Measurements from ENCODE around the gene RPTOR.
"Not testable (repeated sequence)": the region's sequence is repeated elsewhere in the genome, so short reads cannot be mapped to it uniquely, and the experiment has no call there.

Gene RPTOR

DNA sequence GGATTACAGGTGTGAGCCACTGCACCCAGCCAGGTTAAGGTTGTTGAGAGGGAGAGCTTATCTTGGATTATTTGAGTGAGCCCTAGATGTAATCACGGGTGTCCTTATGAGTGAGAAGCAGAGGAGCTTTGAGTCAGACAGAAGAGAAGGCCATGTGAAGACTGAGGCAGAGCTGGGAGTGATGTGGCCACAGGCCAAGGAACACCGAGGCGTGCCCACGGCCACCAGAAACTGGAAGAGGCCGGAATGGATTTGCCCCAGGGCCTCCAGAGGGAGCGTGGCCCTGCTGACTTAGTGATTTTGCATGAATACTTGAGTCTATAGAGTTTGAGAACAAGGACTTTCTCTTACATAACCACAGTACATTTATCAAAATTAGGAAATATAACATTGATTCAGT, 137.7 kb downstream of the RPTOR start:
- DNase-seq (ENCODE audit: extremely low read depth in 1 of 2, low read depth in 1 of 2): no peak

DNA sequence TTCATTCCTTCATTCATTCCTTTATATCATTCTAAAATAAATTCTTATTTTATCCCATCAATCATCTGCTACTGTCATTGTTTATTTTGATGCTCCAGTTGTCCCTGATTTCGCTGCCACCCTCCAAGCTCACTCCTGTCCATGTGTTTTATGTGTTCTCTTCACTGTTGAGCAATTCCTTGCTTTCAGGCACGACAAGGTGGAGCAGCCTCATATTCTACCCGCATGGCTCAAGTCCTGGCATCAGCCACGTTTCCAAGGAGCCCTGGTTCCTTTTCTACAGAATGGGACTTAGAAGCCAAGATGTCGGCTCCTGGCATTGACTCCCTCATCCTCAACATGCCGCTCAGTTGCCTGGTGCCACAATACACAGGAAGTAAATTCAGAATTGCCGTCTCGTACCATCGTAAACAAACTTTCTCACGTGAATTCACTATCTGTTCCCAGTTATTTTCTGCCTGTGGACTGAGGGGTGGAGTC, 139.0 kb downstream of the RPTOR start:
- no peak for DNase-seq (ENCODE audit: extremely low read depth in 1 of 2, low read depth in 1 of 2)

DNA sequence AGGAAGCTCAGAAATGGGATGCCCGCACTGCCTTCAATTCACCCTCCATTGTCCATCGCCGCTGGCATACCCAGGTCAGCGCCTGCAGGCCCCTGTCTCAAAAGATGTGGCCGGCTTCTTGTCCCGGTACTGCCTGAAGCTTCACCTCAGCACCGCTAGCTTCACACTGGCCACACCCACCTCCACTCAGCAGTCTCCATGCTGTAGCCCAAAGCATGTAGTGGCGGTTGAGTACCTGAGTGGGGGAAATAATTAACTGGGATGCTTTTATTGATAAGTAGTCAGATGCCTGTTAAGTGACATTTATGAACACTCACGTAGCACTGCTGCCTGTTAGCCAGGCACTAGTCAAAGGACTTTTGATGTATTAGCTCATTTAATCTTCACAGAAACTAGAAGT, 143.2 kb downstream of the RPTOR start:
- no peak for DNase-seq (ENCODE audit: extremely low read depth in 1 of 2, low read depth in 1 of 2)

DNA sequence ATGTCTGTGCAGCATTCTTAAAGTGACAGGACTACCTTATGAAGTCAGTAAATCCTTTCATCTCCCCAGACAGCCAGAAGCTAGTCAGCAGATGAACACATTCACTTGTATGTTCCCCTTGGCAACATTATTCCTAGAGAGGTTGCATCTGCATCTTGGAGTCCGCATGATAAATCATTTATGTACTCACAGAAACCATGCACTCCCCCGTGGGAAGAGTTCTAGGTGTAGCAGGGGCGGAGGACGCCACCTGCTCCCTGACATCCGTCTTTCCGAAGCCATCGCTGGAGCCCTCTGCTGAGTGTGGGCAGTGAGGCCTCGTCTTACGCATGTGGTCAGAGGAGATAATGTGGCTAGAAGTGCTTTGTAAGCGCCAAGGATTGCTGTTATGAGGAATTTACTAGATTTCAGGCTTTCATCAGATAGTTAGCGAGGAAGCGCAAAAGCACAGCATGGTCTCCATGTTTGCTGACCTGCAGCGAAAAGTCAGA, 144.5 kb downstream of the RPTOR start:
- no peak for DNase-seq (ENCODE audit: extremely low read depth in 1 of 2, low read depth in 1 of 2)

DNA sequence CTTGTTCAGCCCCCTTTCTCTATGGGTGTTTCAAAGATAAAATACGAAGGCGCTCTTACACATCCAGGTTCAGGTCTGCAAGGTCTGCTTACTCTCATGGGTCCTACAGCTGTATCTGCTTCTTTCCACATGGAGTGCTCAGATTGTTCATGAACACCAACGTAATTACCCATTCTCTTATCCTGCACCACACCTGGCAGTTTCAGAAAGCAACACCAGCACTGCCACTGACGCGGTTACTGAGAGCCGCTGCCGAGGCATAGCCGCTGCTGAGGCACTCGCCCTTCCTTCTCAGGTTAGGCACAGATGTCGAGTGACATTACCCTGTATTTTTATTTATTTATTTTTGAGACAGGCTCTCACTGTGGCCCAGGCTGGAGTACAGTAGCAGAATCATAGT, 147.1 kb downstream of the RPTOR start:
- no peak for DNase-seq (ENCODE audit: extremely low read depth in 1 of 2, low read depth in 1 of 2)

DNA sequence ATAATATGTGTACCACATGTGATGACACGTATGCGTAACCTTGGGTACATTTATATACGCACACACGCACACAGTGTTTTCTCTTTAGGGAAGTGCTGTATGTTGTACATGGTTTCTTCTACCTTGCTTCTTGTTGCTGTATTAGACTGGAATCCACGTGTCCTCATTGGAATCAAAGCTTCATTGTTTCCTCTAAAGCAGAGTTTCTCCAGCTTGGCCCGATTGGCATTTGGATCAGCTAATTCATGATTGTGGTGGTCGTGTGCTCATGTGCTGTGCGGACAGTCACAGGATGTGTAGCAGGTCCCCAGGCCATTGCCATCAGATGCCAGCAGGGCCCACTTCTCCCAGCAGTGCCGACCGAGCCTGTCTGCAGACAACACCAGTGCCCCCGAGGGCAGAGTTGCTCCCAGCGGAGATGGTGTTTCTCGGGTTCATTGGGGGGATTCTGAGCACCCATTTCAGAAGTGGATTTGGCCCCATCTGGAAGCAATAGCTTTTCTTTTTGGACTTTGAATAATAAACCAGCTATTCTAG, 148.4 kb downstream of the RPTOR start:
- DNase-seq (ENCODE audit: extremely low read depth in 1 of 2, low read depth in 1 of 2): no peak

DNA sequence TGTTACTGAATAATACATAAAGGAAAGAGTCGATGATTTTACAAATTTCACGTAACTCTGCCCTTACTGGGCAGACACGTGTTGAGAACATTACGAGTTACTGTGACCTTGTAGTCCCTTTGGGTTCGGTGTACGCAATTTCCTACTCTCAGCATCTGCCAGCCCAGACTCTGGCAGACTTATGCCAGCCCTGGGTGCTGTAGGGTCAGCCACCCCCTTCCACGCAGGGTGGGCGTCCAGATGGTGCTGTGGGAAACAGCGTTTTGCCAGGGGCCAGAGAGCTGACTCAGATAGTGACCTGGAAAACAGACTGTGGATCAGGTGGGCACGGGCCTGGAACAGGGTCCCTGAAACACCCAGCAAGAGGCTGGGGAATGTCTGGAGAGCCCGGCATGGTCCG, 148.9 kb downstream of the RPTOR start:
- DNase-seq (ENCODE audit: extremely low read depth in 1 of 2, low read depth in 1 of 2): no peak

DNA sequence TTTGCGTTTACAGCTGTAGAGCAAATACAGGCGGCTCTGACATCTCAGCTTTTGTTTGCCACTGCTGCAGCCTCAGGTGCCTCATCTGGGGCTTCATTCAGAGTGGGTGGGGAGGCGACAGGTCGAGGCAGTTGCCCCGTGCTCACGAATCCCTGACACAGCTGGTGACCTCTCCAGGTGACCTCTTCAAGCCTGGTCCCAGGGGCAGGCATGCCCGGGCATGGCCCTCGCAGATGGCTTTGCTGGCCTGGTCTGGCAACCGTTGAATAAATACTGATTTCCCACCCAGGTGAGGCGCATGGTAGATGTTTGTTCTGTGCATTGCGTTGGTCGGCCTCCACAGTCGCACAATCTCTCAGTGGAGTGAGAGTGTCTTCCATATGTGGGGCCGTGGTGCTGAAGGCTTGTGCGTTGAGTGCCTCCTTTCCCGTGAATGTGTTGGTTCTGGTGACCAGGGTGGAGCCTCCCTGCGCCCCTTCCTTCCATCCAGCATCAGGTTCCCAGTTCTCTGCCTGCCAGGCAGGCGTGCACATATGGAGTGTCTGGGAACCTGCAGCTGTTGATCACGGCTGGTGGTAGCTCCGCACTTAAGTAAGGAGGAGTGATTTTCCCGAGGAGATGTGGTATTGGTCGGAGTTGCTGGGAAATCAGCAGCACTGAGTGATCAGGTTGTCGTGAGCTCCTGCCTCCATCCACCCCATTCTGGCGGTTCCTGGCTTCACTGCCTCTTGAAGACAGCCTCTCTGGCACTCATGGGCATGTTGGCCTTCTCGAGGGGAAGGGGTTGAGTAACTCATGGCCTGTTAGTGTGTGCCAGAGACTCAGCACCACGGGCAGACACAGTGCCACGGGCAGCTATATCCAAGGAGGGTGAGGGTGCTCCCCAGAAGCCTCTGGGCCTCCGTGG, 149.7 kb downstream of the RPTOR start:
- DNase-seq (ENCODE audit: extremely low read depth in 1 of 2, low read depth in 1 of 2): no peak

DNA sequence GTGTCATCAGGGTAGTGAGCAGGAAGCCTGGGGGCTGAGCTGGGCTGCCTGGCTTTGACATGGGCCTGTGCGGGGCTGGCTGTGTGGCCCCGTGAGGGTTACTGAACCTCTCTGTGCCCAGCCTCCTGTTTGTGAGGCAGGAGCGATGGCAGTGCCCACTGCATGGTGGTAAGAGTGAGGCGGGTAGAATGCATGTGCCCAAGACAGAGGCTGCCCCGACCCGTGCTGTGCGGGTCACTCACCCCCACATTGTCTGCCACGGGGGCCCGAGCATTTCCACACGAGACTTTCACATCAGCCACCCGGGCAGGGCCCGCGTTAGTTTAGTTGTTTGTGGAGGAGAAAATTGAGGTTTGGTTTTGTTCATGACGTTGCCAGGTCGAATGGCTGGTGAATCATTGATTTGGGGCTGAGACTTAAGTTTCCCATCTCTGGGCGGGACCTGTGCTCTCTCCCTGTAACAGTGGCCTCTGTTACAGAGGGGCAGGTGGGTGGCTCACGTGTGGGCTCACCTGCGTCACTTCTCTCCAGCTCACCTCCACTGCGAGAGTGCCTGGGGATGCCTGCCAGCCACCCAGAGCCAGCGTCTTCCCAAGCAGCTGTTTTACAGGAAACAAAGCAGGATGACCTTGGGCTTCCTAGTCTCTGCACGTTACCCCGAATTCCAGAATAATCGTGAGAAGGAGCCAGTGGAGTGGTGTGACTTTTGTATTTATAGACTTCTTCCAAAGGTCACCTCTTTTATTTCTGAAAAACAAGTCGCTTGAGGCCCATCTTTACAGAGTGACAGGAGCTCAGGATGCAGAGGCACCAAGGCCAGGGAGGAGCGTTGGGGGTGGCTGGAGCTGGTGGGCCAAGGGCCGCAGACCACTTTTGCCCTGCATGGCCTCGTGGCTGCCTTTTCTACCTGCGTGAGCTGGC, 150.6 kb downstream of the RPTOR start:
- DNase-seq (ENCODE audit: extremely low read depth in 1 of 2, low read depth in 1 of 2): no peak

DNA sequence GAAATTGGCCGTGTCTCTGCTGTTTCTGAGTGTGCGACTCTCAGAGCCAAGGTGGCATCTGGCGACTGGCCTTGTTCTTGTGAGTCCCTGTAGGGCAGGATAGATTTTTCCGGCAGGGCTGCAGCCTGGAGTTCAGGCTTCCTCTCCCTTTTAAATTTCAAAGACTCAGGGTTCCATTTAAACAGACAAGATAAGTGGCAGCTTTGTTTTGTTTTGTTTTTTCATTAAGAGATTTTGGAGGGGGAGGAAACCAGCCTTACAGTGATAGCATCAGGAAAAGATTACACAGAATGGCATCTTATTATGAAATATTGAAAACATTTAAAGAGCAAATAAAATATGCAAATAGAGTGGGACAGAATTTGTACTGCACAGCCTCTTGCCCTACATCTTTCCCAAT, 151.3 kb downstream of the RPTOR start:
- no peak for DNase-seq (ENCODE audit: extremely low read depth in 1 of 2, low read depth in 1 of 2)

DNA sequence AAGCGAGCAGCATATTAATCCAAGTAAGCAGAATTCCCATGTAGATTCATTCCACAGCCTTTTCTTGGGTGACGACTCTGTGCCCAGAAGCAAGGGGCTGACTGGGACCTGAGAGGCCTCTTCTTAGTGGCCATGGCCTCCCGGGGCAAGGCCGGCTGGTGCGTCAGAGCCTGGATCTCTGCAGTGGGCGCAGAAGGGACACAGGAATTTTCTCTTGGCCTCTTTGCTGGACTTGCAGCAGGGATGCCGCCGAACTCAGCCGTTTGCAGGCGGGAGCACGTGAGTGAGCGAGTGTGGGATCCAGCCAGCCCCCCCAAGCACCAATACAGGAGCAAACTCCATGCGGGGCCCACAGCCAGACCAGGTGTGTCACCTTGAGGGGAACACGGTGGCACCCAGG, 151.8 kb downstream of the RPTOR start:
- no peak for DNase-seq (ENCODE audit: extremely low read depth in 1 of 2, low read depth in 1 of 2)

DNA sequence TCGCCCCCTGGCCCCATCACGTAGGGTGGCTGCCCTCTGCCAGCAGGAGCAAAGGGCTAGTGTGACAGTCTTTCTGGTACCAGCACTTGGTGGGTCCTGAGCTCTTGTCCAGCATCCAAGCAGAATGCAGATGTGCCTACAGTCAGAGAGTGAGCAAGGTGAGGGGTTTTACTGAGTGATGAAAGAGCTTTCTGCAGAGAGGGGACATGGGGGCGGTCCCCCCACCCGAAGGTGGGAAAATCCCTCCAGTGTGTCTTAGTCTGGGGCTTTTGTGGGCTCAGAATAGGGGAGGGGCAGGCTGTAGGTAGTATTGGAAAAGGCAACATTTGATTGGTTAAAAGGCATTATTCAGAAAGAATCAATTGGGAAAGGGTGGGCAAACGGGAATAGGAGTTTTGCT, 152.3 kb downstream of the RPTOR start:
- no peak for DNase-seq (ENCODE audit: extremely low read depth in 1 of 2, low read depth in 1 of 2)

DNA sequence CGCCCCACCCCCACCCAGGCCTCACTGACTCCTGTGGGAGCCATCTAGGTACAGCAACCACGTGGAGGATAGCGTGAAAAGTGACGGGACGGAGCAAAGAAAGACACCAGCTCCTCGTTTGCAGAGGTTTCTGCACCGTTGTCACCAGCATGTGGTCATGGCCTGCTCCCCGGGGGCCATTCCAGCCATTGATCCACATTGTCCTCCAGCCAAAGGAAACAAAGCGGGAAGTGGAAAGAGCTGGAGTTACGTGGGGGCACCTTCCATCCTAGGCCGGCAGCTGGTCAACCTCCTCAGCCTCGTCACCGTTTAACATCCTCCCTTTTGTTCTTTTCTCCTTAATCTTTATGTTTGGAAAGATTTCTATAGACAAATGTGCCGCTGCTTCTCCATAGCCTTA, 153.7 kb downstream of the RPTOR start:
- DNase-seq (ENCODE audit: extremely low read depth in 1 of 2, low read depth in 1 of 2): no peak

DNA sequence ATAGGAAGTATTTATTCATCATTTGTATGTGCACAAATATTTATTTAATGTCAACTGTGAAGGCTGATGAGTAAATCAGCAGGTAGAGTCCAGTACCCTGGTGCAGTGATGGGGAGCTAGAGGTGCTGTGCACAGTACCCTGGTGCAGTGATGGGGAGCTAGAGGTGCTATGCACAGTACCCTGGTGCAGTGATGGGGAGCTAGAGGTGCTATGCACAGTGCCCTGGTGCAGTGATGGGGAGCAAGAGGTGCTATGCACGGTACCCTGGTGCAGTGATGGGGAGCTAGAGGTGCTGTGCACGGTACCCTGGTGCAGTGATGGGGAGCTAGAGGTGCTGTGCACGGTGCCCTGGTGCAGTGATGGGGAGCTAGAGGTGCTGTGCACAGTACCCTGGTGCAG, 154.6 kb downstream of the RPTOR start:
- not testable (repeated sequence) for DNase-seq (ENCODE audit: extremely low read depth in 1 of 2, low read depth in 1 of 2)

DNA sequence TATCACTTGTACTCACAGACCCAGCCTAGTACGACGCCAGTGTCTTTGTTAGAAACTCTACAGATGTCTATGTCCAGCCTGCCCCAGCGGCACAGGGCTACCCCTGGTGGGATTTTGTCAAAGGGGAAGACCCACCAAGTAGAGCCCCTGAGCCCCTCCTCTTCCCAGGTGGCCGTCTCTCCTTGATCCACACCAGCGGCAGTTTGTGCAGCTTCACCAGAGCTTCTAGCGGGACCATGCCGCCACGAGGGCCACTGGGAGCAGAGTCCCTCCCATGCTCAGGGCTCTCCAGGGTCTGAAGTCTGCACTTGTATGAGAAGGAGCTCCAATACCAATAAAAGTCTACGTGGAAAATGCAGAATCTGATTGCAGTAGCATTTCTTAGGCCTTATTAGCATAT, 157.1 kb downstream of the RPTOR start:
- no peak for DNase-seq (ENCODE audit: extremely low read depth in 1 of 2, low read depth in 1 of 2)

DNA sequence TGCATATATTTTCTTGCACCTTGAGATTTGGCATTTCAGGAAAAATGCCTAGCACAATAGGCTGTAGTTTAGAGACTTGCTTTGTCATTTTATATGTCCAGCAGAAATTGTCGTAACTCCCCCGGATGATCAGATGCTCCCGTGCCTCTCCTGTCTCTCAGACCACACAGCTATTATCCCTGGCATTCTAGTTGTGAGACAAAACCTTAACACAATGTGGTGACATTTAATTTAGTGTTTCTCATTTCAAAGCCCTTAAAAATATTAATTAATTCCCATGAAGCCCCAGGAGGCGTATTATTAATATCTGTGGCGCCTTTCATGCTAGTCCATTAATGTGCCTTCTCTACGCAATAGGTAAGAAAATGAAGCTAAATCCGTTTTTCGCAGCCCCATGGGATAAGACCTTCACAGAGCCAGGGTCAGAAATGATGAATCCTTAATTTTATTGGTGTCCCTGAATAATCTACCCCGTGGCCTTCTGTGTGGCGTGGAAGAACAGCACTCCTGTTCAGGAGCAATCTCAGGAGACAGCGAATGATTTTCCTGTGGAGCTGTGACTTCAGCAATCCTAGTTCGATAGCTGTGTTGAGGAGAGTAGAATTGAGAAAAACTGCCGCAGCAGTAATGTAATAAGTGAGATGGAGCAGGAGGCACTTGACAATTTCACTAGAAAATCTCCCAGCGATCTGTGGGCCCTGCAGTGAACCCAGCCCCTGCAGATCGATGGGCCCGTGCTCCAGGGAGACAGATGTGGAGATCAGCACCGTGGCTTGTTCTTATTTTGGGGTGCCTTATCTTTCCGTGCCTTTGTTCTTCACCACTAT, 157.9 kb downstream of the RPTOR start:
- DNase-seq (ENCODE audit: extremely low read depth in 1 of 2, low read depth in 1 of 2): no peak

DNA sequence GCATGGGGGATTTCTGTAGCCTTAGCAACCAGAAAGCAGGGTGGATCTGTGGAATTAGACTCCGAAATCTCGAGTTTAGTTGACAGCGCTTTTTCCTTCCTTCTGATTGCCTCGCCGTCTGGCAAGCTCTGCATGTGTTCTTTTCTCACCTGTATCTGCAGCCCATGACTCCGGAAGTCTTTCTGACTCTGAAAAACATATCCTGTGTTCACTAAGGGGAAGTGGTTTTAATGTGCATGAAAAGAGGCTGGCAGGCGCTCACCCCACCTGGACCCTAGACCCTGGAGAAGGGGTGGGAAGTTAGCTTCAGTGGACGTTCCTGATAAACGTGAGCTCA, 158.5 kb downstream of the RPTOR start:
- no peak for DNase-seq (ENCODE audit: extremely low read depth in 1 of 2, low read depth in 1 of 2)

DNA sequence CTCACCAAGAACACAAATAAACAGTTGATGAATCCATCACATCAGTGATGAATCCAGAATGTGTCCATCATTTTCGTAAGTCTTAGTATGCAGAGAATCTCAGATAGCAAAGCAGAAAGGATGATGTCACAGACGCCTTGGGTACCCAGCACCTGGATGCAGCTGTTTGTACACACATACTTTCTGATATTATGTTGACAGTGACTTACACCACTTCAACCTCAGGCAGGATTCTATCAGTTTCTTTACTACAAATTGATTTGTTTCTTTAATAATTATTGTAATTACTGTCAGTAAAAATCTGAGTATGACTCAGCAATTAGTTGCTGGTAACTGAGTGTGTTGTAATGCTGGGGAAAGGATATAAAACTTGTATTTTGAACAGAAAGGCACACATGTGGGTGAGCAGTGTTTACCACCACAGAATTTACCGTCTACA, 159.8 kb downstream of the RPTOR start:
- no peak for DNase-seq (ENCODE audit: extremely low read depth in 1 of 2, low read depth in 1 of 2)

DNA sequence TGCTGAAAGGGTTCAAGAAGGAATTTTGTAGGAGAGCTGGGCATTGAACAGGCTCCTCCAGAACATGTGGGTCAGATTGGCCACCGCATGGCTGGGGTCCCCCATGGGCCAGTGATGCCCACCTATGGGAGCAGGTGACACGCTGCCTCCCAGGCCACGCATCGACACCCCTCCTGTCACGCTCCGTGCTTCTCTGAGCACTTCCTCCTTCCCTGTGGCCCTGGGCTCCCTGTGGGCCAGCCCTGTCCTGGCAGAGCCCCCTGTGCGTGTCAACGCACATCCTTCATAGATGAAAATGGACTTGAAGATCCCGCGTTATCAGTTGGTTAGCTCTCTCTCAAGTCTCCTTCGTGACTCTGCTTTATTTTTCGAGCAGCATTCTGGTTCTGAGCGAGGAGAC, 160.3 kb downstream of the RPTOR start:
- no peak for DNase-seq (ENCODE audit: extremely low read depth in 1 of 2, low read depth in 1 of 2)

DNA sequence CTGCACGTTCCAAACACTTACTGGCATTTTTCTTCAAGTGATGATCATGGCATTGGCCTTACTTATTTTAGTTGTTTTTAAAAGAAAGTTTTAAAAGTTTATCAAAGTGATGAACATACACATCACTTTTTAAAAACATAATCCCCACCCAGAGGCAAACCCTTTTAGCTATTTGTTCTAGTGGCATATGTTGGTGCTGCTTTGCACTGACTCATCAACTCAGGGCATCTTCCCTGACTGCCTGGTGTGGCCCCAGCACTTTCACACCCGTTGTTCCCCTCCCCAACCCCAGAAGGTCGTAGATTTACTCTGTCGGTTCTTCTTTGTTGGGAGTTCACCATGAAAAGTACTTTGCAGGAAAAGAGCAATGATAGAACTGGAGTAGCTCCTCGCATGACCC, 161.3 kb downstream of the RPTOR start:
- no peak for DNase-seq (ENCODE audit: extremely low read depth in 1 of 2, low read depth in 1 of 2)

DNA sequence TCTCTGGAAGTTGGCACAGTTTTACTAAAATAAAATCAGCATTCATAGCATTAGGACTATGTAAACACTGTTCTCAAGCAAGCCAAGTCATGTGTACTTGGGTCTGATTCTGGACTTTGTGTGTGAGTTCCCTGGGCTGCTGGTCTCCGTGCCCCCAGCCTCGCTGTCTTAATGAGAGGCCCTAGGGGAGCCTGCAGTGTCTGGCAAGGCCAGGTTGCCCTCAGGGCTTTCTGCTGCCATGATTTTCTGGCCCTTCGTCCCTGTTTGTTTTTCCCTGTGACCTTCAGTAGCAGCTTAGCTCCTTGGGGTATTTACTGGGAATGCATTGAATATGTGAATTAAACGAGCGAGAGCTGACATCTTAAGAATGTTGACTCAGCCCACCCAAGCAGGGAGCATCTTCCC, 161.8 kb downstream of the RPTOR start:
- DNase-seq (ENCODE audit: extremely low read depth in 1 of 2, low read depth in 1 of 2): no peak

All from activated CD8-positive, alpha-beta memory T cell treated with anti-CD3 and anti-CD28 coated beads for 1 hour (primary cell).